ENCODE measurements around the gene CHMP1B.
"Not testable (repeated sequence)": the region's sequence is repeated elsewhere in the genome, so short reads cannot be mapped to it uniquely, and the experiment has no call there.

Gene CHMP1B

DNA sequence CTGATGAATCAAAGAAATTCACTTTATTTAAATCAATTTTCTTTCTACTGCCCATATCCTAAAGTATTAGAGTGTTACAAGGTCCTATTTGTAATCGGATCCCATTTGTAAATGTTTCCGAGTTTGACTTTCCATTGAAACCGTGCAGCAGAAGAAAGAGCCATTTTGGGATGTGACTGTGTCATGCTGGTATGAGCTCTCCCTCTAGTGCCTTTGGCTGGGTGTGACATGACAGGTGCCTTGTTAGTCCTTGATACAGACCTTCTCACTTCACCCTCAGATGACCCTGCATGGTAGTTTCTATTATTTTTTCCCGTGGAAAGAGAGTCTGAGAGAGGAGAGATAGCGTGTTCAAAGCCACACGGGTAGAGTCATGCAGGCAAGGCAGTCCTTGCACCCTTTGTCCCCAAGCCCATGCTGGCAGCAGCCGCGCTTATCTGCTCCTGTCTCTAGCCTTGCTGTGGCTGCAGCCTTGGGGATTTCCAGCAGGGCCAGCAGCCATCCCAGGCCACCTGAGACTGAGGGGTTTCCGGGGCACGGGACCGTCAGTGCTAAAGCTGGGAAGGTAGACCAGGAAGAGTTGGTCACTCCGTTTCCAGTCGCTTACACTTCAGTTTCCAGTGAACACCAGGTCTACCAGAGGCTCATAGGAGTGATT, 21.4 kb downstream of the CHMP1B start:
- FAIRE-seq = no peak

DNA sequence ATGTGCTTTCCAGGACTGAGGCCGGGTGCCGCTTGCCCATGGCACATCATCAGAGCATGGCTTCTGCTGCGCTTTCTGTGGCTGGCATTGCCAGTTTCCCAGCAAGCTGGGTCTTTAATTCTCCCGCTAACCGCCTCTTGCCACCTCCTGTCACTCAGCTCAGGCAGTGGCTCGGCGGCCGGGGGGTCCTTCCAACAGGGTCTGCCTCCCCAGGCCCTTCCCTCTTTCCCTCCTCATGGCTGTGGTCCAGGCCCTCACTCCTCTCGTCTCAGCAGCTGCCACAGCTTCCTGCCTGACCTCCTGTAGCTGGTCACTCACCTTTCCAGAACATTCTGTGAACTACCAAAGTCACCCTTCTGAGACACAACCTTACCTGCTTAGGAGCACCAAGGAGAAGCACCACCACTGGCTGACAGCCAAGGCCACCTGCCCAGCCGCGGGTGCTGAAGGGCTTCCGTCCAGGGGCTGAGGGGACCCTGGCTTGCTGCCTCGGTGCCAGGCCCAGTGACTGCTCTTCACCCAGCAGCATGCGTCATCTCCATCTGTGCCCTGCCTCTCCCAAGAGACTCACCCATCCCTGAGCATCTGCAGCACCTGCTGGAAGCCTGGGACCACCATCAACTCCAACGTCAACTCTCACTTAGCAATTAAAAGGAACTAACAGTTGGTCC, 22.6 kb downstream of the CHMP1B start:
- no peak for FAIRE-seq

DNA sequence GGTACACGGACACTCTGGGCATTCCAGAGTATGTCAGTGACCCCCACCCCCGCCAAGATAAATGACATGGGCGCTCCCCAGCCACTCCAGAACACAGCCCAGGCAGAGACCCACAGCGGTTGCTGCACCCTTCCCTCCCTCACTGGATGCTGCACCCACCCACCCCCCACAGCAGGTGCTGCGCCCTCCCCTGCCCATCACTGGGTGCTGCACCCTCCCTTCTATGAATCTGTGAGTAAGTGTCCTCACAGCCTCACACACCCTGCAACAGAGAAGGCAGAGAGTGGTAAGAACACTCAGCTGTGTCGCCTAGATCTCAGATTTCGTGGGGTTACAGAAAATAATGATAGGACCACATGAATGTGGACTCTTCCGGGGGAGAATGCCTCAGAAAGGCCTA, 23.5 kb downstream of the CHMP1B start:
- FAIRE-seq = no peak

GRCh38 chr18:11877497-11878135, 26.4 kb downstream of the CHMP1B start:
- FAIRE-seq = no peak

GRCh38 chr18:11880586-11881304, 29.5 kb downstream of the CHMP1B start:
- FAIRE-seq = no peak

DNA sequence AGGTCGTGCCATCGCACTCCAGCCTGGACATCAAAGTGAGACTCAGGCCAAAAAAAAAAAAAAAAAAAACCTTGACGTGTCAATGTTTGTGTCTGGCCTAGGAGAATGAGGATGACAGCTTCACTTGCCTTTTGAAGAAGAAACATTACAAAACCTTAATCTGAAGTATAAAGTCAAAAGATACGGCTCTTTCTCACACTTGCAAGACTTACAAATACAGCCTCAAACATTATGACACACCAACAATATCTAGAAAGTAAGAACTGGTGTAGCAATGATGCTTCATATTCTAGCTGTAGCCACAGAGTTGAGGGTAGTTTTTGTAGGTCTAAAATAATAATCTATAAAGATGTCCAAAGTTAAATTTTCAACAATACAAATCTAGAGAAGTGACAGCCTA, 31.4 kb downstream of the CHMP1B start:
- FAIRE-seq = no peak

GRCh38 chr18:11883153-11883552, 31.9 kb downstream of the CHMP1B start:
- FAIRE-seq = no peak

DNA sequence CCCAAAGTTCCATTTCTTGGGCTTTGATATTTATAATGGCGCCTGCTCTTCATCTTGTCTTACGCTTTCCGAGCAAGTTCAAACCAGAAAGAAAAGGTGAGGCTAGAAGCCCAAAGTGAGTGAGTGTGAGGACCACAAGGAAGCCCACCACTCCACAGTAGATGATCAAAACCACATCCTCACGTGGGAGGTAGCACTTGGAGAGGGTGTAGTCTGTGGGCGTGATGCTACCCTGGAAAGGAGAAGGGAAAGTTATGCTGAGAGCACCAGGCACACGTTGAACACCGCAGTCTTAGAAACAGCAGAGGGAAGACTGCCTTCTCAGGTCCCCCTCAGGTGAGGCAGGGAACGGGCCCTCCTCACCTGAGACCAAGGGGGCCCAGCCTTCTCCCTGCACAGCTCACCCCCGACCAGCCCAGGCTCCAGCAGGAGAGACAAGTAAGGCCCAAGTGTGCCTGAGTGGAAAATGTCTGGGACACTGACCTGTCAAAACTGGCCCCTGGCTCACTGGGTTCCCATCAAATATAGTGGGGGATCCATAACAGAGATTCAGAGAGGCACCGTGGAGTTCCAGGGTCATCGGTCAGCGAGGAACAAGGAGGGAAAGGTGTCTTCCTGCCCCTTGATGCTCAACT, 33.3 kb downstream of the CHMP1B start:
- FAIRE-seq = no peak

- no peak for FAIRE-seq
These were observed 34.2 kb downstream of the CHMP1B start for GRCh38 chr18:11885278-11885947.

GRCh38 chr18:11886577-11887110, 35.4 kb downstream of the CHMP1B start:
- FAIRE-seq = no peak

- no peak for FAIRE-seq
These were observed 36.3 kb downstream of the CHMP1B start for GRCh38 chr18:11887328-11888128.

DNA sequence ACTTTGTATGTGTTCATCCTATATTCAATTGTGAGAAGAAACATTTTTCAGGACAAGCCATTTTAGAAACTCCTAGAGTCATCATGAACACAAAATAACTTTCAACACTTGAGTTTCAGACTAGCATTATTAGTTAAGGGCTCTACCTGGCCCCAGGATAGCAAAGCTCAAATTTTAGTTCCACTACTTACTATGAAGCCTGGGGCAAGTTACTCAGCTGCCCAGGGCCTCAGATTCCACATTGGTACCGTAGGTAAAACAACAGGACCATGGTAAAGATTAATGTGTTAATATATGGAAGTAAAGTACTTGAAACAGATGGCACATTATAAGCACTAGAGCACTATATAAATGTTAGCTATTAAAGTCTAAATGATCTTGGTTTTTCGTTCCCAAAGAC, 37.5 kb downstream of the CHMP1B start:
- FAIRE-seq = no peak

GRCh38 chr18:11889284-11889683, 38.1 kb downstream of the CHMP1B start:
- no peak for FAIRE-seq

- FAIRE-seq = no peak
These were observed 40.5 kb downstream of the CHMP1B start for GRCh38 chr18:11891737-11892136.

- FAIRE-seq = not testable (repeated sequence)
These were observed 41.2 kb downstream of the CHMP1B start for GRCh38 chr18:11892438-11892837.

DNA sequence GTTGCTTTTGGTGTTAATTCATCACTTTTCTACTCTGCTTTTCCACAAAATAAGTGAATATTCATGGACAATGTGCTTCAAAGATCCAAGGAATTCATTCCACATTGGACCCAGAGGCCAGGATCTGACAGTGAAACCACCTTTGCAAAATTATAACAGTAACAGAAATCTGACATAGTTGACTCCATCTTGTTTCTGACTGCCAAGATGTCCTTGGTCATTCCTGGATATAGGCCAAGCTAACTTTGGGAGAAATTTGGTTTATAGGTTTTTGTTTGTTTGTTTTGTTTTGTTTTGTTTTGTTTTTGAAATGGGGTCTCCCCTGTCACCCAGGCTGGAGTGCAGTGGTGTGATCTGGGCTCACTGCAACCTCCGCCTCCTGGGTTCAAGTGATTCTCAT, 46.6 kb downstream of the CHMP1B start:
- no peak for FAIRE-seq

DNA sequence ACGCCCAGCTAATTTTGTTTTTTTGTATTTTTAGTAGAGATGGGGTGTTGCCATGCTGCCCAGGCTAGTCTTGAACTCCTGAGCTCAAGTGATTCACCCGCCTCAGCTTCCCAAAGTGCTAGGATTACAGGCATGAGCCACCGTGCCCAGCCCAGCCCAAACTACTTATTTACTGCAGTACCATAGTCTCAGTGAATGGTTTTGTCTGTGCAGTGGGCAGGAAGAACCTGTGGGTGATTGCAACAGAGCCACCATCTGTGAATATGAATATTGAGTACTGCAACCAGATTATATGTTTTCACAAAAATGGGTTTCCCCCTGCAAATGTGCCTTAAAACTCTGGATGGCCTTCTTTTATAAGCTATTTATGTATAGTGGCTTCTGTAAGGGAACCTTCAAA, 47.9 kb downstream of the CHMP1B start:
- FAIRE-seq = no peak

- no peak for FAIRE-seq
These were observed 50.7 kb downstream of the CHMP1B start for GRCh38 chr18:11901826-11902438.

- no peak for FAIRE-seq
These were observed 51.5 kb downstream of the CHMP1B start for GRCh38 chr18:11902522-11903292.
